Esophagus muscularis mucosa (tissue), 4 donors: ENCODE measurements around the gene FGR. TPM values are rescaled to one million over a fixed set of nuclear protein-coding genes. Genes with fewer than 3 reads are reported as not detected.
"Not testable (repeated sequence)": the region's sequence is repeated elsewhere in the genome, so short reads cannot be mapped to it uniquely, and the experiment has no call there.

Experiments
- DNase-seq: peaks from one replicate; pipeline ENCODE4 v3.0.0-alpha.2; 2017; ENCODE audit errors: extremely low spot score
- H3K27ac ChIP-seq, 4 donors: fragments of 200-600 bp; sonication (generic); replicated peaks in 1 of 4; 1 replicate in 3 of 4; 2 replicates in 1 of 4; pipeline ENCODE4 v1.5.1; 2016 to 2019; ENCODE audit warnings: mild to moderate bottlenecking in 1 of 4
- H3K27me3 ChIP-seq, 4 donors: fragments of 200-600 bp; sonication (generic); one replicate each; pipeline versions ENCODE4 v1.5.1 to v1.6.0; 2016 to 2019
- H3K36me3 ChIP-seq, 4 donors: fragments of 200-600 bp; sonication (generic); one replicate each; pipeline ENCODE4 v1.5.1; 2016 to 2019
- H3K4me1 ChIP-seq, 4 donors: fragments of 200-600 bp; sonication (generic); one replicate each; pipeline ENCODE4 v1.5.1; 2016 to 2019
- H3K4me3 ChIP-seq, 4 donors: fragments of 200-600 bp; sonication (generic); 1 replicate in 2 of 4; 2 replicates in 2 of 4; pipeline ENCODE4 v1.5.1; 2016 to 2019; ENCODE audit warnings: mild to moderate bottlenecking in 4 of 4, moderate library complexity in 1 of 4
- H3K9me3 ChIP-seq, 4 donors: fragments of 200-600 bp; sonication (generic); 1 replicate in 3 of 4; 2 replicates in 1 of 4; pipeline ENCODE4 v1.5.1; 2016 to 2019
- EP300 ChIP-seq: sonication (generic); formaldehyde crosslinking; IDR thresholded peaks from one replicate; pipeline ENCODE4 v1.6.1; 2017; ENCODE audit warnings: antibody characterized with exemption
- POLR2A ChIP-seq: fragments of 450-650 bp; IDR thresholded peaks from one replicate; pipeline ENCODE4 v1.6.1; 2017; ENCODE audit warnings: antibody characterized with exemption, moderate library complexity, mild to moderate bottlenecking, low read depth
- POLR2AphosphoS5 ChIP-seq, 2 donors: sonication (generic); formaldehyde crosslinking; IDR thresholded peaks; one replicate each; pipeline ENCODE4 v1.6.1; 2017; ENCODE audit warnings: antibody characterized with exemption in 2 of 2
- WGBS: methylation state at CpG from one replicate; pipeline ENCODE4 v1.1.5; 2018; 5-methylcytosine and 5-hydroxymethylcytosine counted together
- intact Hi-C: fragments of 100-400 bp; cut with DNase I; formaldehyde crosslinking; loops from one replicate; pipeline ENCODE4 v1.15.1; 2023
- total RNA-seq, 4 donors: library from RNA; depleted of rRNA; stranded (reverse); fragments of >200 nt; gene quantifications; one replicate each; pipeline versions ENCODE4 v1.1.0 to v1.2.1, GENCODE V29; 2016
- TF ChIP-seq, protein P1 (sequence below), 3 experiments: fragments of 200-600 bp in 2 of 3; fragments of 450-650 bp in 1 of 3; sonication (generic) in 2 of 3; IDR thresholded peaks; one replicate each; pipeline ENCODE4 v1.5.1; 2017 to 2019; ENCODE audit warnings: antibody characterized with exemption in 3 of 3, mild to moderate bottlenecking in 2 of 3, moderate library complexity in 1 of 3

FGR gene
- total RNA-seq, 4 donors from 2014 or later = 12.0 to 32.1 (median 12.6) TPM

DNA sequence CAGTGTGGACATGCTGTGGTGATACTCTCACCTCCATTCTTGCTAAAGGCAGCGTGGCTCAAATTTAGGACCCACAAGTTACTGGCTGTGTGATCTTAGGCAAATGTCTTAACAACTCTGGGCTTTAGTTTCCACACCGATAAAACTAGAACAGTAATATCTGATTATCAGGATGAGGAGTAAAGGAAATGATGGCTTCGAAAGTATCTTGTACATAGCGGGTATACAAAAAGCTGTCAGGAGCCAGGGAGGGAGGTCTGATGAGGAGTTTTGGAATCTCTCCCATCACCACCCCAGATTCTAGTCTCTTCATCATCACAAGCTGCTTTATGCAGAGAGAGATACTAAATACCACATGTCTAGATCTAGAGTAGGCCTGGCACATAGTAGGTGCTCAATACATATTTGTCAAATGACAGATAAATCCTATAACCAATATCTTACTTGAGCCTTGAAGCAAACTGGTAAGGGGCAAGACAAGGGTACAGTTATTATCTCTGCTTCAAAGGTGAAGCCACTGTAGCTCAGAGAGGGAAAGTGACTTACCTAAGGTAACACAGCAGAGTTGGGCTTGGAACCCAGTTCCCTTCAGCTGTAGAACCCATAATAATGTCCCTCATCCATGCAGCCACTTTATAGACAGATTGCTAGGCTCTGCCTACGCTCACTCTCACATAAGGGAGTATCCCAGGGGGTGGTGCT is 9.5 kb upstream of the FGR start:
- Histone ChIP-seq H3K36me3 (no peaks in the 10 kb centered on the region), H3K27ac (no peak overlapping the region), H3K9me3 (no peaks in the 10 kb centered on the region), H3K27me3 (no peaks in the 10 kb centered on the region), H3K4me3 (no peak overlapping the region), H3K4me1 (peaks cover 13 to 23% (median 21%) of the 10 kb centered on the region in 4 donors)
- no peak for DNase-seq
- intact Hi-C loops = loop anchor here (2.0 kb wide), 1 partner anchor 18 kb away; no protein-coding TSS in a partner anchor
- TF ChIP-seq EP300 (no peak), POLR2A (no peak), POLR2AphosphoS5 (IDR thresholded peaks at IDR 0.05) (no peak)
- TF ChIP-seq, protein P1, sequence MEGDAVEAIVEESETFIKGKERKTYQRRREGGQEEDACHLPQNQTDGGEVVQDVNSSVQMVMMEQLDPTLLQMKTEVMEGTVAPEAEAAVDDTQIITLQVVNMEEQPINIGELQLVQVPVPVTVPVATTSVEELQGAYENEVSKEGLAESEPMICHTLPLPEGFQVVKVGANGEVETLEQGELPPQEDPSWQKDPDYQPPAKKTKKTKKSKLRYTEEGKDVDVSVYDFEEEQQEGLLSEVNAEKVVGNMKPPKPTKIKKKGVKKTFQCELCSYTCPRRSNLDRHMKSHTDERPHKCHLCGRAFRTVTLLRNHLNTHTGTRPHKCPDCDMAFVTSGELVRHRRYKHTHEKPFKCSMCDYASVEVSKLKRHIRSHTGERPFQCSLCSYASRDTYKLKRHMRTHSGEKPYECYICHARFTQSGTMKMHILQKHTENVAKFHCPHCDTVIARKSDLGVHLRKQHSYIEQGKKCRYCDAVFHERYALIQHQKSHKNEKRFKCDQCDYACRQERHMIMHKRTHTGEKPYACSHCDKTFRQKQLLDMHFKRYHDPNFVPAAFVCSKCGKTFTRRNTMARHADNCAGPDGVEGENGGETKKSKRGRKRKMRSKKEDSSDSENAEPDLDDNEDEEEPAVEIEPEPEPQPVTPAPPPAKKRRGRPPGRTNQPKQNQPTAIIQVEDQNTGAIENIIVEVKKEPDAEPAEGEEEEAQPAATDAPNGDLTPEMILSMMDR (IDR thresholded peaks at IDR 0.05) = no peak
- WGBS = 73% methylated on average over 4 of the region's 5 CpGs

DNA sequence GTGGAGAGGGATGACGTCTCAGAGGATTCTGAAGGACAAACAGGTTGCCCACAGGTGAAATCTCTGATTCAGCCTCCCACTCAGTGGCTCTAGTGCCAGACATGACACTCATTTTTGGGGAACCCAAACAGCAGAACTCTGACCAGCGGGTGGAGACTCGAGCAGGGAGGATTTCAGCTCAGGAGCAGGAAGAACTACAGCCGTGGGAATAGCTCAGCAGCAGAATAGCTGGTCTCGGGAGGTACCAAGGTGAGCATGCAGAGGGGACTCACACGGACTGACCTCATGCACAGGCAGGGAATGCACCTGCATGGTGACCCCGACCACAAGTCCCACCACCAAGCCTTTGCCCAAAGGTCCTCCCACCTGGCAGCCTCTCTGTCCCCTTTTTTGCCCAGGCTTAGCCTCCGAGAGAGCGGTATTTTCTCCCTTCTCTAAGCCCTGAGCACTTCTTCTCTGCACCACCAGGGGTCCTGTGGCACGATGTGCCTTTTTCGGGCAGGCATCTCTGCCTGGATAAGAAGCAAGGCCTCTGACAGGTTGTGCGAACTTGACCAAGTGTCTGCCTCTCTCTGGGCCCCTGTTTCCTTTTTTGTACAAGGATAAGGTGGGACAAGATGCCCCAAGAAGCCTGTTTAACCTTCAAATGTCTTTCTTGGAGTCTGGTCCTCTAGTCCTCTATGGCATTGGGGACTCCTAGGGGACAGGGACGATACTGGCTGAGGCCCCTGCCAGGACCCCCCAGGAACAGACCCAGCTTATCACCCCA is 8.8 kb upstream of the FGR start:
- WGBS = 33% methylated on average over 11 of the region's 13 CpGs
- H3K27me3 ChIP-seq = no peaks in the 10 kb centered on the region
- no peak overlapping the region for H3K27ac ChIP-seq
- peaks cover 6 to 16% (median 14%) of the 10 kb centered on the region in 4 donors for H3K4me1 ChIP-seq
- no peaks in the 10 kb centered on the region for H3K9me3 ChIP-seq
- TF ChIP-seq POLR2AphosphoS5 (IDR thresholded peaks at IDR 0.05) (peak in 1 of 2 donors; percentile 42), POLR2A (no peak), EP300 (no peak)
- TF ChIP-seq, protein P1 (IDR thresholded peaks at IDR 0.05) = peak; percentile 83 to 88 (median 84)
- H3K36me3 ChIP-seq = no peaks in the 10 kb centered on the region
- intact Hi-C loops = loop anchor here (2.0 kb wide), 1 partner anchor 19 kb away; no protein-coding TSS in a partner anchor
- no peak overlapping the region for H3K4me3 ChIP-seq
- no peak for DNase-seq

DNA sequence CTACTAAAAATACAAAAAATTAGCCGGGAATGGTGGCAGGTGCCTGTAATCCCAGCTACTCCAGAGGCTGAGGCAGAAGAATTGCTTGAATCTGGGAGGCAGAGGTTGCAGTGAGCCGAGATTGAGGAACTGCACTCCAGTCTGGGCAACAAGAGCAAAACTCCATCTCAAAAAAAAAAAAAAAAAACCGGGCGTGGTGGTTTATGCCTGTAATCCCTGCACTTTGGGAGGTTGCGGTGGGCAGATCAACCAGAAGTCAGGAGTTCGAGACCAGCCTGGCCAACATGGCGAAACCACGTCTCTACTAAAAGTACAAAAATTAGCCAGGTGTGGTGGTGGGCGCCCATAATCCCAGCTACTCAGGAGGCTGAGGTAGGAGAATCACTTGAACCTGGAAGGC is 5.5 kb upstream of the FGR start:
- DNase-seq, intact Hi-C loops: not testable (repeated sequence)
- WGBS = 88% methylated on average over 9 of the region's 9 CpGs

DNA sequence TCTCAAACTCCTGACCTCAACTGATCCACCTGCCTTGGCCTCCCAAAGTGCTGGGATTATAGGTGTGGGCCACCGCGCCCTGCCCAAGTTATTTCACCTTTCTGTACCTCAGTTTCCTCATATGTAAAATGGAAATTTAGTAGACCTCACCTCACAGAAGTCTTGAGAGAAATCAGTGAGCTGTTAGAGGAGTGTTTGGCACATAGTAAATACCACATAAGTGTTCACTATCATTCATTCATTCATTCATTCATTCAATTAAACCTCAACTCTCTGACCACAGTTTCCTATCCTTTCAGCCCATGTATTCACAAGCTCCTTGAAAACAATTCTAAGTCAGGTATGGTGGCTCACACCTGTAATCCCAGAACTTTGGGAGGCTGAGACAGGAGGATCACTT is 3.8 kb upstream of the FGR start:
- 100% methylated on average over 2 of the region's 2 CpGs for WGBS
- intact Hi-C loops = no loop called here
- Histone ChIP-seq H3K27me3 (peaks cover 0 to 14% (median 8%) of the 10 kb centered on the region in 4 donors), H3K4me1 (peaks cover 12 to 15% (median 13%) of the 10 kb centered on the region in 4 donors), H3K27ac (no peak overlapping the region), H3K9me3 (no peaks in the 10 kb centered on the region), H3K36me3 (no peaks in the 10 kb centered on the region), H3K4me3 (no peak overlapping the region)
- DNase-seq = no peak
- TF ChIP-seq EP300 (no peak), POLR2A (no peak), POLR2AphosphoS5 (IDR thresholded peaks at IDR 0.05) (no peak)
- TF ChIP-seq, protein P1 (IDR thresholded peaks at IDR 0.05) = no peak

More for the DNA sequence above, 5.5 kb upstream of the FGR start:
- not testable (repeated sequence) for H3K36me3 ChIP-seq, H3K4me3 ChIP-seq, H3K4me1 ChIP-seq, H3K27ac ChIP-seq, H3K27me3 ChIP-seq, H3K9me3 ChIP-seq

DNA sequence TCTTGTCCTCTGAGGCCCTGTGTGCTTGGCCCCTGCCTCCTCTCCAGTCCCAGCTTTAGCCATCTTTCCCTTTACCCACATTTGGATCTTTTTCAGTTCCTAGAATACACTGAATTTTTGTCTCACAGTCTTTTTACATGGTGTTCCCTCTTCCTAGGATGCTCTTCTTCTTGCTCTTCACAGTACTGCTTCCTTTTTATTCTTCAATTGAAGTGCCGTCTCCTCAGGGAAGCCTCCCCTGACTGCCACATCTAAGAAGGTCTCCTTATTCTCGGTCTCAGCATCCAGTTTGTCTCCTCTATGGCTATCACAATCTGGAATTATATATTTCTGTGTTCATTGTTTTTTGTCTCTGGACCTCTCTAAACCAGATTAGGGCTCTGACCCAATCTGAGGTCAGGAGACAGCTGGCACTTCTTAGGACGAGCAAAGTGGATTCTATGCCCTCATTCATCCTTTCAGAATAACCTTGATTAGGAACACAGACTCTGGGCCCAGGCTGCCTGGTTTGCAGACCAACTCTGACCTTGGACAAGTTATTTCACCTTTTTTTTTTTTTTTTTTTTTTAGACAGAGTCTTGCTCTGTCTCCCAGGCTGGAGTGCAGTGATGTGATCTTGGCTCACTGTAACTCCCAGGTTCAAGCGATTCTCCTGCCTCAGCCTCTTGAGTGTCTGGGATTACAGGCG is 3.2 kb upstream of the FGR start:
- no peaks in the 10 kb centered on the region for H3K9me3 ChIP-seq
- H3K36me3 ChIP-seq = no peaks in the 10 kb centered on the region
- H3K27ac ChIP-seq = no peak overlapping the region
- WGBS = 74% methylated on average over 5 of the region's 5 CpGs
- DNase-seq = no peak
- peaks cover 15 to 18% (median 18%) of the 10 kb centered on the region in 4 donors for H3K4me1 ChIP-seq
- TF ChIP-seq POLR2A (no peak), EP300 (no peak), POLR2AphosphoS5 (IDR thresholded peaks at IDR 0.05) (no peak)
- TF ChIP-seq, protein P1 (IDR thresholded peaks at IDR 0.05) = no peak
- no peak overlapping the region for H3K4me3 ChIP-seq
- intact Hi-C loops = no loop called here
- peaks cover 0 to 20% (median 8%) of the 10 kb centered on the region in 4 donors for H3K27me3 ChIP-seq
